ENCODE measurements around the gene KRT80.

GRCh38 chr12:52141306-52141705 lies 50.5 kb downstream of the KRT80 start:
- TF ChIP-seq CTCF (IDR thresholded peaks at IDR 0.05) (no peak), POLR2A (IDR thresholded peaks at IDR 0.05) (no peak)
